Activated CD4-positive, alpha-beta T cell treated with anti-CD3 and anti-CD28 coated beads, Interleukin-2, amount 50 U/mL, for 48 hours (primary cell): ENCODE results near the gene HIP1.
A peak's percentile ranks its signal among the peaks of the same experiment; 100 is the strongest.
"Not testable (repeated sequence)": the region's sequence is repeated elsewhere in the genome, so short reads cannot be mapped to it uniquely, and the experiment has no call there.

ENCODE experiments used
- DNase-seq, 2 experiments: peaks; one replicate each; pipeline ENCODE4 v3.0.0-alpha.2; 2020

Gene HIP1

GRCh38 chr7:75738604-75738974 lies at the start of gene HIP1:
TSS of gene HIP1 (minus strand) at chr7:75738941. CDS start at chr7:75738920, 21 bp downstream.
- no peak for DNase-seq

GRCh38 chr7:75788154-75788847 lies 49.6 kb upstream of the HIP1 start:
- not testable (repeated sequence) for DNase-seq

GRCh38 chr7:75783058-75783457 lies 44.3 kb upstream of the HIP1 start:
- DNase-seq, result not testable (repeated sequence)

- DNase-seq, result not testable (repeated sequence)
These were observed 42.0 kb upstream of the HIP1 start for GRCh38 chr7:75780647-75781273.

GRCh38 chr7:75779516-75779915 lies 40.8 kb upstream of the HIP1 start:
- DNase-seq, result not testable (repeated sequence)

- not testable (repeated sequence) for DNase-seq
These were observed 40.3 kb upstream of the HIP1 start for GRCh38 chr7:75779035-75779434.

- peak; percentile 53 to 69 for DNase-seq
These were observed 37.7 kb upstream of the HIP1 start for GRCh38 chr7:75776295-75776971.

- not testable (repeated sequence) for DNase-seq
These were observed 35.2 kb upstream of the HIP1 start for GRCh38 chr7:75773958-75774357.

- no peak for DNase-seq
These were observed 33.6 kb upstream of the HIP1 start, which contains the start of gene CCL26 for GRCh38 chr7:75772081-75773077. TSS of gene CCL26 (minus strand) at chr7:75772211. CDS start at chr7:75772176, 35 bp downstream.

- no peak for DNase-seq
These were observed 32.5 kb upstream of the HIP1 start for GRCh38 chr7:75771224-75771623.

- DNase-seq, result no peak
These were observed 23.7 kb upstream of the HIP1 start for GRCh38 chr7:75762350-75762917.

GRCh38 chr7:75761801-75762200 lies 23.1 kb upstream of the HIP1 start:
- not testable (repeated sequence) for DNase-seq

- no peak for DNase-seq
These were observed 19.8 kb upstream of the HIP1 start for GRCh38 chr7:75758491-75758890.

- DNase-seq, result no peak
These were observed 19.1 kb upstream of the HIP1 start for GRCh38 chr7:75757860-75758259.

GRCh38 chr7:75756991-75757676 lies 18.4 kb upstream of the HIP1 start:
- no peak for DNase-seq

GRCh38 chr7:75756206-75756990 lies 17.7 kb upstream of the HIP1 start:
- no peak for DNase-seq

GRCh38 chr7:75743455-75743859 lies 4.7 kb upstream of the HIP1 start:
- no peak for DNase-seq

GRCh38 chr7:75740846-75741497 lies 2.2 kb upstream of the HIP1 start:
- DNase-seq, result no peak

GRCh38 chr7:75739796-75740672 lies 1.3 kb upstream of the HIP1 start:
- DNase-seq, result peak in 1 of 2 experiments; percentile 9
